Immature natural killer cell (primary cell): ENCODE data around the gene JAG1. TPM values are rescaled to one million over a fixed set of nuclear protein-coding genes. Genes with fewer than 3 reads are reported as not detected.
A peak's percentile ranks its signal among the peaks of the same experiment; 100 is the strongest.

ENCODE experiments used
- DNase-seq, 3 donors: peaks; one replicate each; pipeline ENCODE4 v3.0.0; 2022; ENCODE audit warnings: mixed read lengths in 1 of 3
- H3K27ac Mint-ChIP-seq, 6 donors: one replicate each; pipeline ENCODE4 v1.8.0; 2020; ENCODE audit warnings: mixed read lengths in 6 of 6, mild to moderate bottlenecking in 5 of 6, inconsistent platforms in 4 of 6, moderate library complexity in 3 of 6
- H3K27me3 Mint-ChIP-seq, 3 donors: one replicate each; pipeline ENCODE4 v1.8.0; 2020 to 2021; ENCODE audit warnings: low read depth in 3 of 3, mild to moderate bottlenecking in 3 of 3, mixed read lengths in 3 of 3, moderate library complexity in 3 of 3, inconsistent platforms in 1 of 3
- H3K36me3 Mint-ChIP-seq, 3 donors: one replicate each; pipeline ENCODE4 v1.8.0; 2020; ENCODE audit warnings: mixed read lengths in 3 of 3, inconsistent platforms in 2 of 3, mild to moderate bottlenecking in 2 of 3
- H3K4me1 Mint-ChIP-seq, 2 donors: one replicate each; pipeline ENCODE4 v1.8.0; 2020; ENCODE audit warnings: inconsistent platforms in 2 of 2, mild to moderate bottlenecking in 2 of 2, mixed read lengths in 2 of 2, moderate library complexity in 1 of 2
- H3K4me3 Mint-ChIP-seq, 5 donors: one replicate each; pipeline ENCODE4 v1.8.0; 2020; ENCODE audit warnings: mild to moderate bottlenecking in 5 of 5, mixed read lengths in 5 of 5, inconsistent platforms in 3 of 5, moderate library complexity in 3 of 5
- H3K9me3 Mint-ChIP-seq, 6 donors: one replicate each; pipeline ENCODE4 v1.8.0; 2020; ENCODE audit warnings: mild to moderate bottlenecking in 6 of 6, mixed read lengths in 6 of 6, inconsistent platforms in 4 of 6, moderate library complexity in 3 of 6
- polyA plus RNA-seq, 3 donors: library from polyadenylated mRNA; unstranded; fragments of 300-500 nt; fragmentation: Illumina TruSeq; gene quantifications; one replicate each; pipeline ENCODE4 v1.2.3, GENCODE V29; 2021

The JAG1 gene
- polyA plus RNA-seq, 3 donors from 2014 or later: 0.45 to 1.3 TPM; not detected in 1

GRCh38 chr20:10659651-10660601 lies 13.9 kb downstream of the JAG1 start:
- Mint-ChIP-seq H3K9me3 (no peaks in the 10 kb centered on the region), H3K36me3 (peaks cover 0 to 13% (median 0%) of the 10 kb centered on the region in 3 donors), H3K27me3 (peaks cover 2 to 9% (median 5%) of the 10 kb centered on the region in 3 donors), H3K4me3 (no peak overlapping the region), H3K27ac (no peak overlapping the region), H3K4me1 (no peaks in the 10 kb centered on the region)
- no peak for DNase-seq

- H3K9me3 Mint-ChIP-seq: no peaks in the 10 kb centered on the region
- no peak for DNase-seq
- H3K27ac Mint-ChIP-seq: no peak overlapping the region
- H3K4me3 Mint-ChIP-seq: no peak overlapping the region
- H3K36me3 Mint-ChIP-seq: peaks cover 0 to 13% (median 0%) of the 10 kb centered on the region in 3 donors
- peaks cover under 1 to 9% (median 4%) of the 10 kb centered on the region in 3 donors for H3K27me3 Mint-ChIP-seq
- H3K4me1 Mint-ChIP-seq: no peaks in the 10 kb centered on the region
These were observed 14.7 kb downstream of the JAG1 start for GRCh38 chr20:10658876-10659632.

- Mint-ChIP-seq H3K36me3 (peaks cover 0 to 13% (median 0%) of the 10 kb centered on the region in 3 donors), H3K9me3 (no peaks in the 10 kb centered on the region), H3K27ac (peak overlapping the region in 1 of 6 donors; percentile 47), H3K27me3 (peaks cover 0 to 9% (median 2%) of the 10 kb centered on the region in 3 donors), H3K4me1 (no peaks in the 10 kb centered on the region), H3K4me3 (no peak overlapping the region)
- no peak for DNase-seq
These were observed 15.6 kb downstream of the JAG1 start for GRCh38 chr20:10658051-10658823.

- peaks cover 0 to 9% (median 2%) of the 10 kb centered on the region in 3 donors for H3K27me3 Mint-ChIP-seq
- H3K9me3 Mint-ChIP-seq: no peaks in the 10 kb centered on the region
- no peak for DNase-seq
- peaks cover 0 to 13% (median 0%) of the 10 kb centered on the region in 3 donors for H3K36me3 Mint-ChIP-seq
- H3K4me3 Mint-ChIP-seq: no peak overlapping the region
- no peak overlapping the region for H3K27ac Mint-ChIP-seq
- no peaks in the 10 kb centered on the region for H3K4me1 Mint-ChIP-seq
These were observed 16.3 kb downstream of the JAG1 start for GRCh38 chr20:10657453-10657852.

GRCh38 chr20:10655720-10656669 lies 17.8 kb downstream of the JAG1 start:
- Mint-ChIP-seq H3K4me3 (no peak overlapping the region), H3K36me3 (peaks cover 0 to 7% (median 0%) of the 10 kb centered on the region in 3 donors), H3K27ac (no peak overlapping the region), H3K9me3 (no peaks in the 10 kb centered on the region), H3K4me1 (no peaks in the 10 kb centered on the region), H3K27me3 (peaks cover 0 to 6% (median 5%) of the 10 kb centered on the region in 3 donors)
- no peak for DNase-seq

- H3K27me3 Mint-ChIP-seq: peaks cover 0 to 5% (median 2%) of the 10 kb centered on the region in 3 donors
- H3K9me3 Mint-ChIP-seq: no peaks in the 10 kb centered on the region
- peaks cover 0 to 7% (median 0%) of the 10 kb centered on the region in 3 donors for H3K36me3 Mint-ChIP-seq
- H3K27ac Mint-ChIP-seq: no peak overlapping the region
- H3K4me1 Mint-ChIP-seq: no peaks in the 10 kb centered on the region
- H3K4me3 Mint-ChIP-seq: no peak overlapping the region
- no peak for DNase-seq
These were observed 19.2 kb downstream of the JAG1 start for GRCh38 chr20:10654630-10655029.

GRCh38 chr20:10654250-10654610 lies 19.6 kb downstream of the JAG1 start:
- Mint-ChIP-seq H3K36me3 (peaks cover 0 to 7% (median 0%) of the 10 kb centered on the region in 3 donors), H3K4me3 (no peak overlapping the region), H3K27me3 (peaks cover 0 to 5% (median 2%) of the 10 kb centered on the region in 3 donors), H3K4me1 (no peaks in the 10 kb centered on the region), H3K9me3 (no peaks in the 10 kb centered on the region), H3K27ac (no peak overlapping the region)
- no peak for DNase-seq

- Mint-ChIP-seq H3K27ac (no peak overlapping the region), H3K9me3 (no peaks in the 10 kb centered on the region), H3K36me3 (peaks cover 0 to 9% (median 0%) of the 10 kb centered on the region in 3 donors), H3K27me3 (peaks cover 0 to 5% (median 2%) of the 10 kb centered on the region in 3 donors), H3K4me1 (no peaks in the 10 kb centered on the region), H3K4me3 (no peak overlapping the region)
- no peak for DNase-seq
These were observed 20.1 kb downstream of the JAG1 start for GRCh38 chr20:10653599-10654249.

GRCh38 chr20:10652660-10653261 lies 21.0 kb downstream of the JAG1 start:
- peaks cover 0 to 13% (median 0%) of the 10 kb centered on the region in 3 donors for H3K36me3 Mint-ChIP-seq
- DNase-seq: no peak
- H3K4me1 Mint-ChIP-seq: no peaks in the 10 kb centered on the region
- H3K27ac Mint-ChIP-seq: no peak overlapping the region
- H3K4me3 Mint-ChIP-seq: no peak overlapping the region
- H3K9me3 Mint-ChIP-seq: no peaks in the 10 kb centered on the region
- peaks cover 0 to 7% (median 2%) of the 10 kb centered on the region in 3 donors for H3K27me3 Mint-ChIP-seq

GRCh38 chr20:10652185-10652584 lies 21.6 kb downstream of the JAG1 start:
- Mint-ChIP-seq H3K27ac (no peak overlapping the region), H3K27me3 (peaks cover 0 to 7% (median 2%) of the 10 kb centered on the region in 3 donors), H3K4me3 (no peak overlapping the region), H3K4me1 (no peaks in the 10 kb centered on the region), H3K9me3 (no peaks in the 10 kb centered on the region), H3K36me3 (peaks cover 0 to 11% (median 0%) of the 10 kb centered on the region in 3 donors)
- no peak for DNase-seq

- Mint-ChIP-seq H3K27ac (no peak overlapping the region), H3K36me3 (peaks cover 0 to 11% (median 0%) of the 10 kb centered on the region in 3 donors), H3K9me3 (no peaks in the 10 kb centered on the region), H3K27me3 (peaks cover 0 to 7% (median 2%) of the 10 kb centered on the region in 3 donors), H3K4me1 (no peaks in the 10 kb centered on the region), H3K4me3 (no peak overlapping the region)
- no peak for DNase-seq
These were observed 22.4 kb downstream of the JAG1 start for GRCh38 chr20:10651227-10651990.
